Measurements from ENCODE around the gene HERC3.

The HERC3 gene

GRCh38 chr4:88753658-88754571, 161.6 kb downstream of the HERC3 start:
- no peak for ATAC-seq
- TF ChIP-seq ARNTL (CRISPR knock-in tag; IDR thresholded peaks at IDR 0.05; ENCODE audit: borderline replicate concordance, low read depth), result no peak
- TF ChIP-seq CSDC2 (CRISPR knock-in tag; IDR thresholded peaks at IDR 0.05), result no peak
- TF ChIP-seq ZFP30 (CRISPR knock-in tag; IDR thresholded peaks at IDR 0.05), result no peak
- no peak for TF ChIP-seq ZC3H10 (CRISPR knock-in tag; IDR thresholded peaks at IDR 0.05)
- no peak for TF ChIP-seq ZFP3 (CRISPR knock-in tag; IDR thresholded peaks at IDR 0.05)
- TF ChIP-seq BACH2 (CRISPR knock-in tag; IDR thresholded peaks at IDR 0.05; ENCODE audit: borderline replicate concordance), result no peak
- no peak for TF ChIP-seq CSRNP3 (CRISPR knock-in tag; IDR thresholded peaks at IDR 0.05)
- TF ChIP-seq CREB5 (CRISPR knock-in tag; IDR thresholded peaks at IDR 0.05; ENCODE audit: low read depth), result no peak
- no peak for TF ChIP-seq TCF4 (CRISPR knock-in tag; IDR thresholded peaks at IDR 0.05; ENCODE audit: borderline replicate concordance)
- TF ChIP-seq OSR1 (CRISPR knock-in tag; IDR thresholded peaks at IDR 0.05), result no peak
- no peak for TF ChIP-seq RARB (CRISPR knock-in tag; IDR thresholded peaks at IDR 0.05)
- no peak for TF ChIP-seq TOX (CRISPR knock-in tag; IDR thresholded peaks at IDR 0.05; ENCODE audit: borderline replicate concordance)

GRCh38 chr4:88754796-88755195, 162.5 kb downstream of the HERC3 start:
- ATAC-seq, result no peak
- TF ChIP-seq SNAI2 (CRISPR knock-in tag; IDR thresholded peaks at IDR 0.05), result no peak
- TF ChIP-seq ESRRG (CRISPR knock-in tag; IDR thresholded peaks at IDR 0.05), result no peak

- no peak for TF ChIP-seq ZFP3 (CRISPR knock-in tag; IDR thresholded peaks at IDR 0.05)
- ATAC-seq, result no peak
Measured at GRCh38 chr4:88755454-88755853, 163.2 kb downstream of the HERC3 start.

- no peak for TF ChIP-seq GLIS3 (CRISPR knock-in tag; IDR thresholded peaks at IDR 0.05)
- TF ChIP-seq POU6F1 (CRISPR knock-in tag; IDR thresholded peaks at IDR 0.05; ENCODE audit: borderline replicate concordance, low read depth), result no peak
- no peak for TF ChIP-seq TCF4 (CRISPR knock-in tag; IDR thresholded peaks at IDR 0.05; ENCODE audit: borderline replicate concordance)
- TF ChIP-seq BACH2 (CRISPR knock-in tag; IDR thresholded peaks at IDR 0.05; ENCODE audit: borderline replicate concordance), result no peak
- no peak for ATAC-seq
Measured at GRCh38 chr4:88756149-88756548, 163.9 kb downstream of the HERC3 start.

- no peak for ATAC-seq
- TF ChIP-seq BACH2 (CRISPR knock-in tag; IDR thresholded peaks at IDR 0.05; ENCODE audit: borderline replicate concordance) (no peak), CSRNP3 (CRISPR knock-in tag; IDR thresholded peaks at IDR 0.05) (no peak), ISL1 (CRISPR knock-in tag; IDR thresholded peaks at IDR 0.05) (no peak), SNAI2 (CRISPR knock-in tag; IDR thresholded peaks at IDR 0.05) (no peak), GLIS3 (CRISPR knock-in tag; IDR thresholded peaks at IDR 0.05) (no peak), ARNTL (CRISPR knock-in tag; IDR thresholded peaks at IDR 0.05; ENCODE audit: borderline replicate concordance, low read depth) (no peak), TCF4 (CRISPR knock-in tag; IDR thresholded peaks at IDR 0.05; ENCODE audit: borderline replicate concordance) (no peak), RARB (CRISPR knock-in tag; IDR thresholded peaks at IDR 0.05) (no peak), PPARA (CRISPR knock-in tag; IDR thresholded peaks at IDR 0.05; ENCODE audit: borderline replicate concordance) (no peak), ZC3H10 (CRISPR knock-in tag; IDR thresholded peaks at IDR 0.05) (no peak), ZFP3 (CRISPR knock-in tag; IDR thresholded peaks at IDR 0.05) (no peak), ESRRG (CRISPR knock-in tag; IDR thresholded peaks at IDR 0.05) (no peak), TOX (CRISPR knock-in tag; IDR thresholded peaks at IDR 0.05; ENCODE audit: borderline replicate concordance) (no peak), ZNF70 (CRISPR knock-in tag; IDR thresholded peaks at IDR 0.05) (no peak), CREB5 (CRISPR knock-in tag; IDR thresholded peaks at IDR 0.05; ENCODE audit: low read depth) (no peak), CSDC2 (CRISPR knock-in tag; IDR thresholded peaks at IDR 0.05) (no peak), TSHZ2 (CRISPR knock-in tag; IDR thresholded peaks at IDR 0.05) (no peak)
Measured at GRCh38 chr4:88757067-88757466, 164.8 kb downstream of the HERC3 start.

Measured in SK-N-SH treated with all-trans-retinoic acid at 6 μM for 48 hours (cell line).